ENCODE data around the gene TENM3.

The TENM3 gene

DNA sequence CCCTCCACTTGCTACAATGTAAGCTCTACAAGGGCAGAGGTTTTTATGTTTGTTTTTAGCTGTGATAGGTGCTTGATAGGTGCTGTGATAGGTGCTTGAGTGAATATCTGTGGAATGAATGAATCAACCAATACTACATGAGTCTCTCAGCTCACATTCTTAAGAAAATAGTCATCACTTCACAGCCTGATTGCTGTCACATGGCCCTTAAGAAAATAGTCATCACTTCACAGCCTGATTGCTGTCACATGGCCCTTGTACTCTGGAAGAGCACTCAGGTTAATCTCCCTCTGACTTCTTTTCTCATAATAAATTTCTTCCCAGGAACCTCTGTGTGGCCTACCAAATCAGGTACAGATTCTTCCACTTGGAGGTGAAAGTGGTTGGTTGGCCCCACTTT, 335.2 kb downstream of the TENM3 start:
- DNase-seq (ENCODE audit: low spot score): no peak
- H3K4me1 ChIP-seq (ENCODE audit: control insufficient read depth in 2 of 2, insufficient read depth in 1 of 2, low read depth in 1 of 2, low read length in 2 of 2): peaks cover 9 to 15% of the 10 kb centered on the region in 2 donors
- no peak overlapping the region for H4K91ac ChIP-seq (ENCODE audit: low read depth, low read length, poor library complexity)
- H3K79me1 ChIP-seq (ENCODE audit: low read depth, low read length): no peaks in the 10 kb centered on the region
- H2AFZ ChIP-seq (ENCODE audit: low read length): no peak overlapping the region
- no peaks in the 10 kb centered on the region for H3K27me3 ChIP-seq (ENCODE audit: control insufficient read depth in 3 of 3, insufficient read depth in 3 of 3, low read depth in 1 of 3, low read length in 3 of 3)
- H4K8ac ChIP-seq (ENCODE audit: low read depth, low read length): no peak overlapping the region
- no peak overlapping the region for H3K9ac ChIP-seq (ENCODE audit: low read depth, low read length, poor library complexity)
- H2BK120ac ChIP-seq (ENCODE audit: low read depth, low read length): no peak overlapping the region
- H2BK15ac ChIP-seq (ENCODE audit: low read length): no peak overlapping the region
- H3K9me3 ChIP-seq (replicated peaks in 1 of 2; ENCODE audit: control insufficient read depth in 2 of 2, insufficient read depth in 1 of 2, low read depth in 1 of 2, low read length in 2 of 2): no peaks in the 10 kb centered on the region
- no peak overlapping the region for H2BK5ac ChIP-seq (ENCODE audit: low read length)
- no peak overlapping the region for H3K14ac ChIP-seq (ENCODE audit: low read length)
- no peak overlapping the region for H3K4ac ChIP-seq (ENCODE audit: low read length)
- no peak overlapping the region for H3K18ac ChIP-seq (ENCODE audit: low read length)
- no peaks in the 10 kb centered on the region for H3K36me3 ChIP-seq (replicated peaks in 1 of 2; ENCODE audit: control insufficient read depth in 2 of 2, insufficient read depth in 2 of 2, low read length in 2 of 2)
- H2AK5ac ChIP-seq (ENCODE audit: low read depth, low read length): no peak overlapping the region
- H2BK12ac ChIP-seq (ENCODE audit: low read length): no peak overlapping the region
- H3K23ac ChIP-seq (ENCODE audit: low read depth, low read length, poor library complexity): no peak overlapping the region
- H3K27ac ChIP-seq (replicated peaks; ENCODE audit: low read length): no peak overlapping the region
- no peak overlapping the region for H3K4me2 ChIP-seq (ENCODE audit: insufficient read depth, low read length, poor library complexity, severe bottlenecking)
- H3K4me3 ChIP-seq (ENCODE audit: low read length in 2 of 2): no peak overlapping the region

DNA sequence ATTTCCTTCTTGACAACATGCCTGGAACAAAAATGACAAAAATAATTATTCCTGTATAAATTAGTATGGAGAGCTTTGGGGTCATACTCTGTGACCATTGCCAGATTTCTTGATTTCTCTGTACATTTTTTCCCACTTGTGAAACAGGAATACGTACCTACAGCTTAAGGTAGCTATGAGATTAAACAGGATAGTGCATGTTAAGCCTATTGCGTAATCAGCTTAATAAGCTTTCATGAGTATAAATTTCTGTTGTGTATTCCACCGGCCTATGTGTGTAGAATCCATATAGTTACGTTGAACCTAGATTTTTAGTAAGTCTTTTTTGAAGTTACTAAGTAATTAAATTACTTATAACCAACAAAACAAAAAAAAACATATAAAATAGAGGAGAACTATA, 339.0 kb downstream of the TENM3 start:
- H3K4me3 ChIP-seq (ENCODE audit: low read length in 2 of 2): no peak overlapping the region
- H3K4ac ChIP-seq (ENCODE audit: low read length): no peak overlapping the region
- H2BK12ac ChIP-seq (ENCODE audit: low read length): no peak overlapping the region
- H2BK120ac ChIP-seq (ENCODE audit: low read depth, low read length): no peak overlapping the region
- no peak overlapping the region for H3K4me2 ChIP-seq (ENCODE audit: insufficient read depth, low read length, poor library complexity, severe bottlenecking)
- H3K79me1 ChIP-seq (ENCODE audit: low read depth, low read length): no peaks in the 10 kb centered on the region
- H3K9me3 ChIP-seq (replicated peaks in 1 of 2; ENCODE audit: control insufficient read depth in 2 of 2, insufficient read depth in 1 of 2, low read depth in 1 of 2, low read length in 2 of 2): peaks cover 0 to 6% of the 10 kb centered on the region in 2 donors
- no peak overlapping the region for H3K27ac ChIP-seq (replicated peaks; ENCODE audit: low read length)
- no peak overlapping the region for H3K9ac ChIP-seq (ENCODE audit: low read depth, low read length, poor library complexity)
- no peak overlapping the region for H2BK15ac ChIP-seq (ENCODE audit: low read length)
- H3K18ac ChIP-seq (ENCODE audit: low read length): no peak overlapping the region
- H2BK5ac ChIP-seq (ENCODE audit: low read length): no peak overlapping the region
- no peak overlapping the region for H4K8ac ChIP-seq (ENCODE audit: low read depth, low read length)
- no peak overlapping the region for H3K23ac ChIP-seq (ENCODE audit: low read depth, low read length, poor library complexity)
- peaks cover 1 to 2% of the 10 kb centered on the region in 2 donors for H3K4me1 ChIP-seq (ENCODE audit: control insufficient read depth in 2 of 2, insufficient read depth in 1 of 2, low read depth in 1 of 2, low read length in 2 of 2)
- DNase-seq (ENCODE audit: low spot score): no peak
- no peak overlapping the region for H4K91ac ChIP-seq (ENCODE audit: low read depth, low read length, poor library complexity)
- H3K27me3 ChIP-seq (ENCODE audit: control insufficient read depth in 3 of 3, insufficient read depth in 3 of 3, low read depth in 1 of 3, low read length in 3 of 3): no peaks in the 10 kb centered on the region
- no peak overlapping the region for H3K14ac ChIP-seq (ENCODE audit: low read length)
- H3K36me3 ChIP-seq (replicated peaks in 1 of 2; ENCODE audit: control insufficient read depth in 2 of 2, insufficient read depth in 2 of 2, low read length in 2 of 2): peaks cover 0 to 9% of the 10 kb centered on the region in 2 donors
- no peak overlapping the region for H2AK5ac ChIP-seq (ENCODE audit: low read depth, low read length)
- H2AFZ ChIP-seq (ENCODE audit: low read length): no peak overlapping the region
- WGBS, 2 donors (ENCODE audit: extremely low coverage in 2 of 2, insufficient read length in 2 of 2, insufficient replicate concordance in 1 of 2): no CpG with 5 or more reads among the region's 4 CpGs

GRCh38 chr4:182583703-182584415, 340.7 kb downstream of the TENM3 start:
- Histone ChIP-seq H2BK120ac (ENCODE audit: low read depth, low read length) (no peak overlapping the region), H3K14ac (ENCODE audit: low read length) (no peak overlapping the region), H3K4me2 (ENCODE audit: insufficient read depth, low read length, poor library complexity, severe bottlenecking) (no peak overlapping the region), H3K27me3 (ENCODE audit: control insufficient read depth in 3 of 3, insufficient read depth in 3 of 3, low read depth in 1 of 3, low read length in 3 of 3) (no peaks in the 10 kb centered on the region), H2AK5ac (ENCODE audit: low read depth, low read length) (no peak overlapping the region), H3K79me1 (ENCODE audit: low read depth, low read length) (peaks cover 3% of the 10 kb centered on the region), H2AFZ (ENCODE audit: low read length) (no peak overlapping the region), H3K27ac (replicated peaks; ENCODE audit: low read length) (no peak overlapping the region), H3K4me1 (ENCODE audit: control insufficient read depth in 2 of 2, insufficient read depth in 1 of 2, low read depth in 1 of 2, low read length in 2 of 2) (peaks cover 1 to 2% of the 10 kb centered on the region in 2 donors), H4K91ac (ENCODE audit: low read depth, low read length, poor library complexity) (no peak overlapping the region), H2BK15ac (ENCODE audit: low read length) (no peak overlapping the region), H3K4ac (ENCODE audit: low read length) (no peak overlapping the region), H3K23ac (ENCODE audit: low read depth, low read length, poor library complexity) (no peak overlapping the region), H3K18ac (ENCODE audit: low read length) (no peak overlapping the region), H3K36me3 (replicated peaks in 1 of 2; ENCODE audit: control insufficient read depth in 2 of 2, insufficient read depth in 2 of 2, low read length in 2 of 2) (peaks cover 0 to 9% of the 10 kb centered on the region in 2 donors), H3K9me3 (replicated peaks in 1 of 2; ENCODE audit: control insufficient read depth in 2 of 2, insufficient read depth in 1 of 2, low read depth in 1 of 2, low read length in 2 of 2) (peaks cover 0 to 9% of the 10 kb centered on the region in 2 donors), H3K4me3 (ENCODE audit: low read length in 2 of 2) (no peak overlapping the region), H2BK12ac (ENCODE audit: low read length) (no peak overlapping the region), H4K8ac (ENCODE audit: low read depth, low read length) (no peak overlapping the region), H3K9ac (ENCODE audit: low read depth, low read length, poor library complexity) (no peak overlapping the region), H2BK5ac (ENCODE audit: low read length) (no peak overlapping the region)
- no CpG with 5 or more reads among the region's 3 CpGs for WGBS, 2 donors (ENCODE audit: extremely low coverage in 2 of 2, insufficient read length in 2 of 2, insufficient replicate concordance in 1 of 2)
- no peak for DNase-seq (ENCODE audit: low spot score)

DNA sequence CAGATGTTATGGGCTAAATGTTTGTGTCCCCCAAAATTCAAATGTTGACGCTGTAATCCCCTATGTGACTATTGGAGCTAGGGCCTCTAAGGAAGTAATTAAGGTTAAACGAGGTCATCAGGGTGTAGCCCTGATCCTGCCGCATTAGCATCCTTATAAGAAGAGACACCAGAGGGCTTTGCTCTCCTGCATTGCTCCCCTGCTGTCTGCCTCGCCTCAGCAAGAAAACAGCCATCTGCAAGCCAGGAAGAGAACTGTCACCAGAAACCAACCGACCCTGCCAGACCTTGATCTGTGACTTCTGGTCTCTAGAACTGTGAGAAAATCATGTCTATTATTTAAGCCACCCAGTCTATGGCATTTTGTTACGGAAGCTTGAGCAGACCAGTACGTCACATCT, 342.1 kb downstream of the TENM3 start:
- no peak overlapping the region for H2AFZ ChIP-seq (ENCODE audit: low read length)
- no peak for DNase-seq (ENCODE audit: low spot score)
- no peaks in the 10 kb centered on the region for H3K27me3 ChIP-seq (ENCODE audit: control insufficient read depth in 3 of 3, insufficient read depth in 3 of 3, low read depth in 1 of 3, low read length in 3 of 3)
- peaks cover 0 to 9% of the 10 kb centered on the region in 2 donors for H3K36me3 ChIP-seq (replicated peaks in 1 of 2; ENCODE audit: control insufficient read depth in 2 of 2, insufficient read depth in 2 of 2, low read length in 2 of 2)
- peaks cover 0 to 1% of the 10 kb centered on the region in 2 donors for H3K4me1 ChIP-seq (ENCODE audit: control insufficient read depth in 2 of 2, insufficient read depth in 1 of 2, low read depth in 1 of 2, low read length in 2 of 2)
- H3K79me1 ChIP-seq (ENCODE audit: low read depth, low read length): peaks cover 3% of the 10 kb centered on the region
- H3K23ac ChIP-seq (ENCODE audit: low read depth, low read length, poor library complexity): no peak overlapping the region
- H3K4me2 ChIP-seq (ENCODE audit: insufficient read depth, low read length, poor library complexity, severe bottlenecking): no peak overlapping the region
- no peak overlapping the region for H3K27ac ChIP-seq (replicated peaks; ENCODE audit: low read length)
- no peak overlapping the region for H2AK5ac ChIP-seq (ENCODE audit: low read depth, low read length)
- H4K91ac ChIP-seq (ENCODE audit: low read depth, low read length, poor library complexity): no peak overlapping the region
- no peak overlapping the region for H3K4me3 ChIP-seq (ENCODE audit: low read length in 2 of 2)
- no peak overlapping the region for H2BK12ac ChIP-seq (ENCODE audit: low read length)
- no peak overlapping the region for H3K4ac ChIP-seq (ENCODE audit: low read length)
- no peak overlapping the region for H4K8ac ChIP-seq (ENCODE audit: low read depth, low read length)
- no peak overlapping the region for H2BK120ac ChIP-seq (ENCODE audit: low read depth, low read length)
- no peak overlapping the region for H2BK5ac ChIP-seq (ENCODE audit: low read length)
- no peak overlapping the region for H3K18ac ChIP-seq (ENCODE audit: low read length)
- H2BK15ac ChIP-seq (ENCODE audit: low read length): no peak overlapping the region
- peaks cover 0 to 15% of the 10 kb centered on the region in 2 donors for H3K9me3 ChIP-seq (replicated peaks in 1 of 2; ENCODE audit: control insufficient read depth in 2 of 2, insufficient read depth in 1 of 2, low read depth in 1 of 2, low read length in 2 of 2)
- no peak overlapping the region for H3K14ac ChIP-seq (ENCODE audit: low read length)
- WGBS, 2 donors (ENCODE audit: extremely low coverage in 2 of 2, insufficient read length in 2 of 2, insufficient replicate concordance in 1 of 2): no CpG with 5 or more reads among the region's 7 CpGs
- H3K9ac ChIP-seq (ENCODE audit: low read depth, low read length, poor library complexity): no peak overlapping the region

Measured in neuronal stem cell (in vitro differentiated cells).